Activated CD8-positive, alpha-beta memory T cell treated with anti-CD3 and anti-CD28 coated beads for 48 hours (primary cell): ENCODE data around the gene DES.

ENCODE experiments used
- DNase-seq, 3 experiments: peaks; one replicate each; pipeline ENCODE4 v3.0.0-alpha.2; 2020; ENCODE audit warnings: low read depth in 2 of 3, low spot score in 2 of 3

The DES gene

GRCh38 chr2:219419331-219420197 is 1.4 kb downstream of the DES start:
- DNase-seq, result no peak

- DNase-seq, result no peak
Observed at GRCh38 chr2:219420687-219421086, 2.5 kb downstream of the DES start.

- DNase-seq, result no peak
Observed at GRCh38 chr2:219421323-219421722, 3.1 kb downstream of the DES start.

GRCh38 chr2:219422952-219423534 is 4.9 kb downstream of the DES start:
- DNase-seq, result no peak

- no peak for DNase-seq
Observed at GRCh38 chr2:219423652-219424377, 5.6 kb downstream of the DES start.

GRCh38 chr2:219425238-219426067 is 7.3 kb downstream of the DES start:
- no peak for DNase-seq

GRCh38 chr2:219426068-219426443 is 7.9 kb downstream of the DES start:
- DNase-seq, result no peak

- DNase-seq, result no peak
Observed at GRCh38 chr2:219426534-219427136, 8.5 kb downstream of the DES start.

GRCh38 chr2:219428469-219428868 is 10.3 kb downstream of the DES start:
- no peak for DNase-seq

GRCh38 chr2:219429958-219430606 is 11.9 kb downstream of the DES start:
- no peak for DNase-seq

- DNase-seq, result no peak
Observed at GRCh38 chr2:219430633-219431615, 12.7 kb downstream of the DES start.

GRCh38 chr2:219433666-219434467 is 15.7 kb downstream of the DES start:
- DNase-seq, result no peak

- no peak for DNase-seq
Observed at GRCh38 chr2:219434468-219434717, 16.2 kb downstream of the DES start.

- no peak for DNase-seq
Observed at GRCh38 chr2:219434718-219435525, 16.7 kb downstream of the DES start, which contains the start of gene SPEG. Gene SPEG (plus strand): TSS chr2:219434843. CDS start chr2:219434978, 135 bp downstream.

- DNase-seq, result no peak
Observed at GRCh38 chr2:219435701-219436100, 17.5 kb downstream of the DES start.

- no peak for DNase-seq
Observed at GRCh38 chr2:219436491-219436890, 18.3 kb downstream of the DES start.

GRCh38 chr2:219437141-219437540 is 19.0 kb downstream of the DES start:
- DNase-seq, result no peak
